HUDEP-2 (cell line): ENCODE measurements around the gene GANAB.

Source experiments
- DNase-seq, 76 experiments: peaks; one replicate each; lab custom pipeline; 2025; ENCODE audit not compliant: unreplicated experiment in 76 of 76; lab: John Stamatoyannopoulos, UW

GANAB gene

DNA sequence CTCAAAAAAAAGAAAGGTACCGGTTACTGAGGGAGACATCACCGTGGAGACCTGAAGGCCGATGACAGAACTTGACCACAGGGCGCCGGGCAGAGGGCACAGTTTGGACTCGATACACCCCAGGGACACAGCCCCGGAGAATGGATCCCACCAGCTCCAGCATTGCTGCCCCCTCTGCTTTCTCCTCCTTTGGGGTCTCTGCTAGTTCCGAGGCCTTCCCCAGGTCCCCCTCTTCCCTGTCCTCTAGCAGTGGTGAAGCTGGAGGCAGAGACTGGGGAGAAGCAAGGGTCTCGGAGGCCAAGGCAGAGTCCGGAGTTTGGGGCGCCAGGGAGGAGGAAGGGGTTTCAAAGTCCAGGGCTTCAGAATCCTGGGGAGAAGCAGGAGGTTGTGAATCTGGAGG lies 67.9 kb downstream of the GANAB start:
- no peak for DNase-seq

DNA sequence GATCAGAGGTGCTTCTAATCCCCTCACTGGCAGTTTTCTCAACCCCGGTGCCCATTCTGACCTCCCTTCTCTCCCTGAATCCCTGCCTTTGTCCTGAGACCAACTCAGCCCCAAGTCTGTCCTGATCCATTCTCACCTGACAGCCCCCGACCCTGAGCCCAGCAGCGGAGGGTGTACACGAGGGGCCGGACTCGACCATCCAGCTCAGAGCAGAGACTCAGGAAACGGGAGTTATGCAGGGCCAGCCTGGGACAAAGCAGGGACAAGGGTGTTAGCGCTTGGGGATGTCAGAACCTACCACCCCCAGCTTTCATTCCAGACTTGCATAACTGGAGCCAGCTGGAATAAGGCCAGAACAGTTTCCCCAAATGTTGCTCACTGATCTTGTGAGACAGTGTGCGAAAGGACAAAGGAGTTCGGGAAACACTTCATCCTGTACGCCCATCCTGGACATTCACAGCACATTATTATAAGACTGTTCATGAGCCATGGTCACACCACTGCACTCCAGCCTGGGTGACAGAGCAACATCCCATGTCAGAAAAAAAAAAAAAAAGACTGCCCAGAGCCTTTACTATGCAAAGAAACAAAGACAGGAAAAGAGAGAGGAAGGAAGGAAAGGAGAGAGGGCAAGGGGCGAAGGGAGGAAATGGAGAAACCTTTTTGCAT lies 69.2 kb downstream of the GANAB start:
- DNase-seq, result no peak

DNA sequence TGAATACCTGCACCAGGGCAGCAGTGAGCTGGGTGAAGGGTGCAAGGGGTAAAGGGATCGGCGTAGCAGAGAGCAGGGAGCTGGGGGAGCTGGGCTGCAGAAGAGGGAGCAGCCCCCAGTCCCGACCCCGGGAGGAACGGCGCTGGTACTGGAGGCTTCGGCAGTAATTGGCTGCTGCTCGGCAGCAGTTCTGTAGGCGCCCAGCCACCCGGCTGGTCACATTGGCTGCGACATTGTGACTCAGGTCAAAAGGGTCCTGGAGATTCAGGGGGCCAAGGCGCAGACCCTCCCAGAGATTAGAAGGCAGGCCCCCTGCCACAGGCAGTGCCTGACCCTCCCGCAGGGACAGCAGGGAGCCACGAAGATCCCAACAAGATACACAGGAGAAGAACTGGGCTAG lies 70.6 kb downstream of the GANAB start:
- no peak for DNase-seq

DNA sequence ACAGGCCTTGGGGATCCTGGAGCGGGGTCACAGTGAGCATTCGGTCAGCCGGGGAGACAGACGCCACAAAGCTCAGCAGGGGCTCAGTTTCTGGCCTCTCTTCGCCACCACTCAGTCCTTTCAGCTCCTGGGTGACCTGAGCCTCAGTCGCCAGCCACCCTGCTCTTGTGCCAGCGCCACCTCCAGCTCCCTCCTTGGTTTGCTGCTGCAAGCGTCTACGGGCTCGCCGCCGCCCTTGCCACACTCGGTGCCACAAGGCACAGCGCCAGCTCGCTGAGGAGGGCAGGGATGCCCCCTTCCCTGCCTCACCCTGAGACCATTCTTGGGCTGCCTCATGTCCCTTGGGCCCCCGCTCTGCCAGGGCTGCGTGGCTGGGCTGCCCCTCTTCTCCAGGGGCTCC lies 71.3 kb downstream of the GANAB start:
- no peak for DNase-seq
